ENCODE results near the gene SPOCK1. TPM values are rescaled to one million over a fixed set of nuclear protein-coding genes. Genes with fewer than 3 reads are reported as not detected.

The SPOCK1 gene
- total RNA-seq, 4 donors from 2014 or later: 8.6 to 34.8 (median 13.2) TPM

- in situ Hi-C loops (cut with MboI; ENCODE audit: low pct_ligation_motif_present in 1 of 4, low pct_unique_long_range_greater_than_20kb in 1 of 4, low sequenced_read_pairs in 3 of 4): no loop called here
- peak overlapping the region; percentile 27 to 46 (median 32) for H3K27ac ChIP-seq
- H3K9me3 ChIP-seq: no peaks in the 10 kb centered on the region
- H3K4me1 ChIP-seq: peaks cover 0 to 10% (median 0%) of the 10 kb centered on the region in 4 donors
- intact Hi-C loops (cut with DNase I; ENCODE audit: low total_unique reads): no loop called here
- no peak for DNase-seq
- H3K4me3 ChIP-seq: no peak overlapping the region
- 50 to 55% methylated on average over 2 of the region's 2 CpGs for WGBS, 2 donors (ENCODE audit: low coverage in 1 of 2)
- TF ChIP-seq POLR2AphosphoS5 (IDR thresholded peaks at IDR 0.05) (no peak), POLR2A (IDR thresholded peaks at IDR 0.05) (no peak), EP300 (IDR thresholded peaks at IDR 0.05; ENCODE audit: low read depth) (no peak), CTCF (IDR thresholded peaks at IDR 0.05) (no peak)
- H3K36me3 ChIP-seq: no peaks in the 10 kb centered on the region
- H3K27me3 ChIP-seq: no peaks in the 10 kb centered on the region
Measured at GRCh38 chr5:137071931-137072330, 427.2 kb downstream of the SPOCK1 start.

GRCh38 chr5:137071526-137071925 is 427.6 kb downstream of the SPOCK1 start:
- WGBS, 2 donors (ENCODE audit: low coverage in 1 of 2): 59 to 70% methylated on average over 2 to 3 of the region's 3 CpGs
- Histone ChIP-seq H3K27me3 (no peaks in the 10 kb centered on the region), H3K27ac (peak overlapping the region; percentile 27 to 46 (median 32)), H3K36me3 (no peaks in the 10 kb centered on the region), H3K4me3 (no peak overlapping the region), H3K9me3 (no peaks in the 10 kb centered on the region), H3K4me1 (peaks cover 0 to 10% (median 0%) of the 10 kb centered on the region in 4 donors)
- no peak for DNase-seq
- in situ Hi-C loops (cut with MboI; ENCODE audit: low pct_ligation_motif_present in 1 of 4, low pct_unique_long_range_greater_than_20kb in 1 of 4, low sequenced_read_pairs in 3 of 4) (no loop called here), intact Hi-C loops (cut with DNase I; ENCODE audit: low total_unique reads) (no loop called here)
- TF ChIP-seq POLR2AphosphoS5 (IDR thresholded peaks at IDR 0.05) (no peak), CTCF (IDR thresholded peaks at IDR 0.05) (no peak), POLR2A (IDR thresholded peaks at IDR 0.05) (no peak), EP300 (IDR thresholded peaks at IDR 0.05; ENCODE audit: low read depth) (no peak)

GRCh38 chr5:137070521-137070920 is 428.6 kb downstream of the SPOCK1 start:
- H3K27me3 ChIP-seq: no peaks in the 10 kb centered on the region
- H3K4me1 ChIP-seq: peaks cover 0 to 10% (median 0%) of the 10 kb centered on the region in 4 donors
- in situ Hi-C loops (cut with MboI; ENCODE audit: low pct_ligation_motif_present in 1 of 4, low pct_unique_long_range_greater_than_20kb in 1 of 4, low sequenced_read_pairs in 3 of 4): no loop called here
- H3K4me3 ChIP-seq: no peak overlapping the region
- no peaks in the 10 kb centered on the region for H3K9me3 ChIP-seq
- intact Hi-C loops (cut with DNase I; ENCODE audit: low total_unique reads): no loop called here
- H3K27ac ChIP-seq: no peak overlapping the region
- no peak for DNase-seq
- H3K36me3 ChIP-seq: no peaks in the 10 kb centered on the region
- TF ChIP-seq POLR2AphosphoS5 (IDR thresholded peaks at IDR 0.05) (no peak), CTCF (IDR thresholded peaks at IDR 0.05) (no peak), EP300 (IDR thresholded peaks at IDR 0.05; ENCODE audit: low read depth) (no peak), POLR2A (IDR thresholded peaks at IDR 0.05) (no peak)
- 85% methylated on average over 2 of the region's 2 CpGs; no CpG with 5 or more reads in 1 of the 2 donors for WGBS, 2 donors (ENCODE audit: low coverage in 1 of 2)

- no peak for TF ChIP-seq CTCF (IDR thresholded peaks at IDR 0.05)
- no peak for TF ChIP-seq POLR2A (IDR thresholded peaks at IDR 0.05)
- TF ChIP-seq POLR2AphosphoS5 (IDR thresholded peaks at IDR 0.05): no peak
- no peak for TF ChIP-seq EP300 (IDR thresholded peaks at IDR 0.05; ENCODE audit: low read depth)
- intact Hi-C loops (cut with DNase I; ENCODE audit: low total_unique reads): no loop called here
- no peaks in the 10 kb centered on the region for H3K27me3 ChIP-seq
- no peak overlapping the region for H3K27ac ChIP-seq
- WGBS, 2 donors (ENCODE audit: low coverage in 1 of 2): 80 to 100% methylated on average over 2 to 12 of the region's 12 CpGs
- in situ Hi-C loops (cut with MboI; ENCODE audit: low pct_ligation_motif_present in 1 of 4, low pct_unique_long_range_greater_than_20kb in 1 of 4, low sequenced_read_pairs in 3 of 4): no loop called here
- H3K9me3 ChIP-seq: no peaks in the 10 kb centered on the region
- H3K4me1 ChIP-seq: peaks cover 0 to 10% (median 0%) of the 10 kb centered on the region in 4 donors
- H3K36me3 ChIP-seq: no peaks in the 10 kb centered on the region
- no peak for DNase-seq
- no peak overlapping the region for H3K4me3 ChIP-seq
Measured at GRCh38 chr5:137069358-137069757, 429.8 kb downstream of the SPOCK1 start.

Data from transverse colon (tissue), 4 donors.